Stimulated activated effector memory CD8-positive, alpha-beta T cell treated with anti-CD3 and anti-CD28 coated beads, Interleukin-12 subunit alpha, Interleukin-12 subunit beta, amount 100 ng/mL, for 72 hours (primary cell): ENCODE results near the gene SESN3.

ENCODE experiments used
- ATAC-seq: fragments of 150-1000 bp; cut with Tn5 transposase; 2 replicates; pipeline ENCODE4 v1.10.0; 2021
- DNase-seq, 2 donors: peaks; one replicate each; pipeline ENCODE4 v3.0.0; 2021 to 2022; ENCODE audit warnings: low spot score in 2 of 2
- H3K27ac Mint-ChIP-seq: one replicate; pipeline ENCODE4 v1.8.0; 2022; ENCODE audit warnings: mild to moderate bottlenecking, mixed read lengths
- H3K36me3 Mint-ChIP-seq: one replicate; pipeline ENCODE4 v1.8.0; 2022; ENCODE audit warnings: mild to moderate bottlenecking, mixed read lengths
- H3K4me1 Mint-ChIP-seq: one replicate; pipeline ENCODE4 v1.8.0; 2022; ENCODE audit warnings: mixed read lengths
- H3K4me3 Mint-ChIP-seq: one replicate; pipeline ENCODE4 v1.8.0; 2022; ENCODE audit warnings: mild to moderate bottlenecking, mixed read lengths
- H3K9me3 Mint-ChIP-seq: one replicate; pipeline ENCODE4 v1.8.0; 2022; ENCODE audit warnings: mixed read lengths

The SESN3 gene

GRCh38 chr11:95200781-95201457 lies 30.1 kb downstream of the SESN3 start:
- Mint-ChIP-seq H3K36me3 (no peaks in the 10 kb centered on the region), H3K4me3 (no peak overlapping the region), H3K4me1 (peaks cover 9% of the 10 kb centered on the region), H3K27ac (no peak overlapping the region), H3K9me3 (no peaks in the 10 kb centered on the region)
- DNase-seq (no peak), ATAC-seq (peak; percentile 52)

- ATAC-seq (no peak), DNase-seq (no peak)
- H3K4me1 Mint-ChIP-seq, result peaks cover 10% of the 10 kb centered on the region
- no peak overlapping the region for H3K4me3 Mint-ChIP-seq
- H3K36me3 Mint-ChIP-seq, result peaks cover 3% of the 10 kb centered on the region
- H3K27ac Mint-ChIP-seq, result no peak overlapping the region
- H3K9me3 Mint-ChIP-seq, result no peaks in the 10 kb centered on the region
Observed at GRCh38 chr11:95195831-95196230, 35.2 kb downstream of the SESN3 start.

GRCh38 chr11:95193541-95193940 lies 37.5 kb downstream of the SESN3 start:
- Mint-ChIP-seq H3K4me1 (peaks cover 15% of the 10 kb centered on the region), H3K36me3 (peaks cover 9% of the 10 kb centered on the region), H3K9me3 (no peaks in the 10 kb centered on the region), H3K4me3 (no peak overlapping the region), H3K27ac (no peak overlapping the region)
- ATAC-seq (no peak), DNase-seq (no peak)

- ATAC-seq (no peak), DNase-seq (no peak)
- Mint-ChIP-seq H3K9me3 (no peaks in the 10 kb centered on the region), H3K4me1 (peaks cover 16% of the 10 kb centered on the region), H3K36me3 (peaks cover 9% of the 10 kb centered on the region), H3K4me3 (no peak overlapping the region), H3K27ac (no peak overlapping the region)
Observed at GRCh38 chr11:95192717-95193116, 38.3 kb downstream of the SESN3 start.

GRCh38 chr11:95187723-95188122 lies 43.3 kb downstream of the SESN3 start:
- Mint-ChIP-seq H3K36me3 (peaks cover 9% of the 10 kb centered on the region), H3K4me1 (peaks cover 16% of the 10 kb centered on the region), H3K27ac (no peak overlapping the region), H3K9me3 (no peaks in the 10 kb centered on the region), H3K4me3 (no peak overlapping the region)
- DNase-seq (no peak), ATAC-seq (peak; percentile 68)

GRCh38 chr11:95182397-95182796 lies 48.6 kb downstream of the SESN3 start:
- H3K4me3 Mint-ChIP-seq, result no peak overlapping the region

GRCh38 chr11:95175818-95176380 lies 55.1 kb downstream of the SESN3 start:
- Mint-ChIP-seq H3K27ac (no peak overlapping the region), H3K36me3 (peaks cover 5% of the 10 kb centered on the region), H3K4me1 (no peaks in the 10 kb centered on the region), H3K4me3 (no peak overlapping the region), H3K9me3 (no peaks in the 10 kb centered on the region)
- DNase-seq (no peak), ATAC-seq (no peak)

More at GRCh38 chr11:95182397-95182796, 48.6 kb downstream of the SESN3 start:
- Mint-ChIP-seq H3K27ac (no peak overlapping the region), H3K36me3 (peaks cover 11% of the 10 kb centered on the region), H3K9me3 (no peaks in the 10 kb centered on the region), H3K4me1 (peaks cover 10% of the 10 kb centered on the region)
- ATAC-seq (peak; percentile 65), DNase-seq (no peak)

- H3K4me3 Mint-ChIP-seq, result no peak overlapping the region
- no peaks in the 10 kb centered on the region for H3K9me3 Mint-ChIP-seq
- no peaks in the 10 kb centered on the region for H3K36me3 Mint-ChIP-seq
- no peaks in the 10 kb centered on the region for H3K4me1 Mint-ChIP-seq
- no peak overlapping the region for H3K27ac Mint-ChIP-seq
- DNase-seq (no peak), ATAC-seq (no peak)
Observed at GRCh38 chr11:95170294-95170693, 60.7 kb downstream of the SESN3 start.

GRCh38 chr11:95166781-95167180 lies 64.2 kb downstream of the SESN3 start:
- ATAC-seq (no peak), DNase-seq (no peak)
- no peaks in the 10 kb centered on the region for H3K4me1 Mint-ChIP-seq
- H3K4me3 Mint-ChIP-seq, result no peak overlapping the region
- no peaks in the 10 kb centered on the region for H3K36me3 Mint-ChIP-seq
- no peak overlapping the region for H3K27ac Mint-ChIP-seq
- no peaks in the 10 kb centered on the region for H3K9me3 Mint-ChIP-seq

- Mint-ChIP-seq H3K4me3 (no peak overlapping the region), H3K36me3 (no peaks in the 10 kb centered on the region), H3K4me1 (no peaks in the 10 kb centered on the region), H3K9me3 (no peaks in the 10 kb centered on the region), H3K27ac (no peak overlapping the region)
- DNase-seq, result no peak
- ATAC-seq, result no peak
Observed at GRCh38 chr11:95165638-95166037, 65.4 kb downstream of the SESN3 start.

GRCh38 chr11:95163106-95163505 lies 67.9 kb downstream of the SESN3 start:
- Mint-ChIP-seq H3K4me1 (peaks cover 5% of the 10 kb centered on the region), H3K27ac (no peak overlapping the region), H3K36me3 (peaks cover 4% of the 10 kb centered on the region), H3K4me3 (no peak overlapping the region), H3K9me3 (no peaks in the 10 kb centered on the region)
- ATAC-seq (no peak), DNase-seq (no peak)

- no peak overlapping the region for H3K27ac Mint-ChIP-seq
Observed at GRCh38 chr11:95161248-95161647, 69.8 kb downstream of the SESN3 start.

GRCh38 chr11:95157824-95158223 lies 73.2 kb downstream of the SESN3 start:
- Mint-ChIP-seq H3K9me3 (no peaks in the 10 kb centered on the region), H3K27ac (no peak overlapping the region), H3K4me1 (peaks cover 26% of the 10 kb centered on the region), H3K36me3 (peaks cover 6% of the 10 kb centered on the region), H3K4me3 (no peak overlapping the region)
- no peak for DNase-seq
- ATAC-seq, result no peak

More at GRCh38 chr11:95161248-95161647, 69.8 kb downstream of the SESN3 start:
- no peaks in the 10 kb centered on the region for H3K9me3 Mint-ChIP-seq
- H3K4me1 Mint-ChIP-seq, result peaks cover 13% of the 10 kb centered on the region
- H3K36me3 Mint-ChIP-seq, result peaks cover 6% of the 10 kb centered on the region
- DNase-seq (no peak), ATAC-seq (no peak)
- no peak overlapping the region for H3K4me3 Mint-ChIP-seq

- ATAC-seq, result no peak
- H3K27ac Mint-ChIP-seq, result no peak overlapping the region
- H3K9me3 Mint-ChIP-seq, result no peaks in the 10 kb centered on the region
- no peak overlapping the region for H3K4me3 Mint-ChIP-seq
- peaks cover 33% of the 10 kb centered on the region for H3K4me1 Mint-ChIP-seq
- peaks cover 6% of the 10 kb centered on the region for H3K36me3 Mint-ChIP-seq
- no peak for DNase-seq
Observed at GRCh38 chr11:95156916-95157541, 74.0 kb downstream of the SESN3 start.

- DNase-seq, result no peak
Observed at GRCh38 chr11:95156133-95156721, 74.8 kb downstream of the SESN3 start.

GRCh38 chr11:95155385-95155784 lies 75.6 kb downstream of the SESN3 start:
- peaks cover 40% of the 10 kb centered on the region for H3K4me1 Mint-ChIP-seq
- no peak overlapping the region for H3K4me3 Mint-ChIP-seq
- no peak for DNase-seq
- no peak overlapping the region for H3K27ac Mint-ChIP-seq
- no peaks in the 10 kb centered on the region for H3K9me3 Mint-ChIP-seq
- no peak for ATAC-seq
- H3K36me3 Mint-ChIP-seq, result peaks cover 6% of the 10 kb centered on the region

More at GRCh38 chr11:95156133-95156721, 74.8 kb downstream of the SESN3 start:
- Mint-ChIP-seq H3K9me3 (no peaks in the 10 kb centered on the region), H3K36me3 (peaks cover 6% of the 10 kb centered on the region), H3K4me1 (peaks cover 40% of the 10 kb centered on the region), H3K27ac (no peak overlapping the region), H3K4me3 (no peak overlapping the region)
- ATAC-seq, result no peak
